SKM-1 (cell line): Measurements from ENCODE around the gene MVB12B.

Experiments
- DNase-seq: peaks from one replicate; lab custom pipeline; 2025; ENCODE audit not compliant: unreplicated experiment; lab: John Stamatoyannopoulos, UW

MVB12B gene

GRCh38 chr9:126404459-126404858 lies 77.8 kb downstream of the MVB12B start:
- DNase-seq: no peak

GRCh38 chr9:126406075-126406667 lies 79.5 kb downstream of the MVB12B start:
- DNase-seq: no peak

GRCh38 chr9:126407114-126407870 lies 80.7 kb downstream of the MVB12B start:
- DNase-seq: no peak

GRCh38 chr9:126408004-126408403 lies 81.4 kb downstream of the MVB12B start:
- DNase-seq: no peak

- DNase-seq: no peak
These were observed 83.6 kb downstream of the MVB12B start for GRCh38 chr9:126410229-126410628.

- DNase-seq: no peak
These were observed 84.8 kb downstream of the MVB12B start for GRCh38 chr9:126411225-126411947.

- DNase-seq: no peak
These were observed 85.3 kb downstream of the MVB12B start for GRCh38 chr9:126411948-126412284.

- DNase-seq: no peak
These were observed 86.3 kb downstream of the MVB12B start for GRCh38 chr9:126412905-126413304.

GRCh38 chr9:126413391-126414068 lies 86.9 kb downstream of the MVB12B start:
- no peak for DNase-seq

- DNase-seq: no peak
These were observed 89.2 kb downstream of the MVB12B start for GRCh38 chr9:126415741-126416370.

GRCh38 chr9:126417043-126417442 lies 90.4 kb downstream of the MVB12B start:
- no peak for DNase-seq

GRCh38 chr9:126417684-126418083 lies 91.1 kb downstream of the MVB12B start:
- DNase-seq: no peak

- no peak for DNase-seq
These were observed 92.0 kb downstream of the MVB12B start for GRCh38 chr9:126418608-126419007.

- no peak for DNase-seq
These were observed 92.8 kb downstream of the MVB12B start for GRCh38 chr9:126419475-126419874.

GRCh38 chr9:126420135-126420534 lies 93.5 kb downstream of the MVB12B start:
- DNase-seq: no peak

GRCh38 chr9:126420643-126421564 lies 94.3 kb downstream of the MVB12B start:
- no peak for DNase-seq

GRCh38 chr9:126421567-126422428 lies 95.2 kb downstream of the MVB12B start:
- no peak for DNase-seq

- peak; percentile 22 for DNase-seq
These were observed 96.7 kb downstream of the MVB12B start for GRCh38 chr9:126423142-126423915.

GRCh38 chr9:126423916-126424185 lies 97.2 kb downstream of the MVB12B start:
- DNase-seq: no peak
